ENCODE results near the gene TCF15. TPM values are rescaled to one million over a fixed set of nuclear protein-coding genes. Genes with fewer than 3 reads are reported as not detected.

The TCF15 gene
- total and polyA plus RNA-seq, 2 of the 13 experiments (the other 11 are each of a cell fraction or from before 2014, with no cell fraction given): not detected

GRCh38 chr20:641516-641875, 31.4 kb upstream of the TCF15 start (continued):
- TF ChIP-seq, protein P1, sequence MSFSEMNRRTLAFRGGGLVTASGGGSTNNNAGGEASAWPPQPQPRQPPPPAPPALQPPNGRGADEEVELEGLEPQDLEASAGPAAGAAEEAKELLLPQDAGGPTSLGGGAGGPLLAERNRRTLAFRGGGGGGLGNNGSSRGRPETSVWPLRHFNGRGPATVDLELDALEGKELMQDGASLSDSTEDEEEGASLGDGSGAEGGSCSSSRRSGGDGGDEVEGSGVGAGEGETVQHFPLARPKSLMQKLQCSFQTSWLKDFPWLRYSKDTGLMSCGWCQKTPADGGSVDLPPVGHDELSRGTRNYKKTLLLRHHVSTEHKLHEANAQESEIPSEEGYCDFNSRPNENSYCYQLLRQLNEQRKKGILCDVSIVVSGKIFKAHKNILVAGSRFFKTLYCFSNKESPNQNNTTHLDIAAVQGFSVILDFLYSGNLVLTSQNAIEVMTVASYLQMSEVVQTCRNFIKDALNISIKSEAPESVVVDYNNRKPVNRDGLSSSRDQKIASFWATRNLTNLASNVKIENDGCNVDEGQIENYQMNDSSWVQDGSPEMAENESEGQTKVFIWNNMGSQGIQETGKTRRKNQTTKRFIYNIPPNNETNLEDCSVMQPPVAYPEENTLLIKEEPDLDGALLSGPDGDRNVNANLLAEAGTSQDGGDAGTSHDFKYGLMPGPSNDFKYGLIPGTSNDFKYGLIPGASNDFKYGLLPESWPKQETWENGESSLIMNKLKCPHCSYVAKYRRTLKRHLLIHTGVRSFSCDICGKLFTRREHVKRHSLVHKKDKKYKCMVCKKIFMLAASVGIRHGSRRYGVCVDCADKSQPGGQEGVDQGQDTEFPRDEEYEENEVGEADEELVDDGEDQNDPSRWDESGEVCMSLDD (CRISPR knock-in tag; IDR thresholded peaks at IDR 0.05; ENCODE audit: borderline replicate concordance): peak; percentile 92; the same call in 1 of the 2 replicates
- TF ChIP-seq ZMYM2 (CRISPR knock-in tag; IDR thresholded peaks at IDR 0.05): 0 out of 2 replicates have a peak, but pooled peaks have one; percentile 61
- no peak for TF ChIP-seq SIN3A (IDR thresholded peaks at IDR 0.05; ENCODE audit: borderline replicate concordance, low read depth, low read length)
- no peak for TF ChIP-seq ZNF878 (CRISPR knock-in tag; IDR thresholded peaks at IDR 0.05)
- no peak; the same call in 1 of the 2 replicates for TF ChIP-seq TOPORS (CRISPR knock-in tag; IDR thresholded peaks at IDR 0.05)
- no peak for TF ChIP-seq SP2 (CRISPR knock-in tag; IDR thresholded peaks at IDR 0.05)
- no peak for TF ChIP-seq ZNF326 (CRISPR knock-in tag; IDR thresholded peaks at IDR 0.05; ENCODE audit: borderline replicate concordance)
- no peak for TF ChIP-seq NFKBIZ (CRISPR knock-in tag; IDR thresholded peaks at IDR 0.05)
- TF ChIP-seq RFX5 (IDR thresholded peaks at IDR 0.05; ENCODE audit: low read depth, low read length): 0 out of 2 replicates have a peak, but pooled peaks have one; percentile 11
- TF ChIP-seq EEA1 (CRISPR knock-in tag; IDR thresholded peaks at IDR 0.05; ENCODE audit: borderline replicate concordance): no peak
- TF ChIP-seq HMG20A (CRISPR knock-in tag; IDR thresholded peaks at IDR 0.05; ENCODE audit: borderline replicate concordance): peak; percentile 59; the same call in 1 of the 2 replicates
- no peak for TF ChIP-seq SNAPC4 (CRISPR knock-in tag; IDR thresholded peaks at IDR 0.05)
- TF ChIP-seq, protein P2, sequence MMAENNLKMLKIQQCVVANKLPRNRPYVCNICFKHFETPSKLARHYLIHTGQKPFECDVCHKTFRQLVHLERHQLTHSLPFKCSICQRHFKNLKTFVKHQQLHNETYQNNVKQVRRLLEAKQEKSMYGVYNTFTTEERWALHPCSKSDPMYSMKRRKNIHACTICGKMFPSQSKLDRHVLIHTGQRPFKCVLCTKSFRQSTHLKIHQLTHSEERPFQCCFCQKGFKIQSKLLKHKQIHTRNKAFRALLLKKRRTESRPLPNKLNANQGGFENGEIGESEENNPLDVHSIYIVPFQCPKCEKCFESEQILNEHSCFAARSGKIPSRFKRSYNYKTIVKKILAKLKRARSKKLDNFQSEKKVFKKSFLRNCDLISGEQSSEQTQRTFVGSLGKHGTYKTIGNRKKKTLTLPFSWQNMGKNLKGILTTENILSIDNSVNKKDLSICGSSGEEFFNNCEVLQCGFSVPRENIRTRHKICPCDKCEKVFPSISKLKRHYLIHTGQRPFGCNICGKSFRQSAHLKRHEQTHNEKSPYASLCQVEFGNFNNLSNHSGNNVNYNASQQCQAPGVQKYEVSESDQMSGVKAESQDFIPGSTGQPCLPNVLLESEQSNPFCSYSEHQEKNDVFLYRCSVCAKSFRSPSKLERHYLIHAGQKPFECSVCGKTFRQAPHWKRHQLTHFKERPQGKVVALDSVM (CRISPR knock-in tag; IDR thresholded peaks at IDR 0.05): peak; percentile 96
- TF ChIP-seq ZNF501 (CRISPR knock-in tag; IDR thresholded peaks at IDR 0.05): peak; percentile 76; the same call in 1 of the 2 replicates
- TF ChIP-seq, protein P3, sequence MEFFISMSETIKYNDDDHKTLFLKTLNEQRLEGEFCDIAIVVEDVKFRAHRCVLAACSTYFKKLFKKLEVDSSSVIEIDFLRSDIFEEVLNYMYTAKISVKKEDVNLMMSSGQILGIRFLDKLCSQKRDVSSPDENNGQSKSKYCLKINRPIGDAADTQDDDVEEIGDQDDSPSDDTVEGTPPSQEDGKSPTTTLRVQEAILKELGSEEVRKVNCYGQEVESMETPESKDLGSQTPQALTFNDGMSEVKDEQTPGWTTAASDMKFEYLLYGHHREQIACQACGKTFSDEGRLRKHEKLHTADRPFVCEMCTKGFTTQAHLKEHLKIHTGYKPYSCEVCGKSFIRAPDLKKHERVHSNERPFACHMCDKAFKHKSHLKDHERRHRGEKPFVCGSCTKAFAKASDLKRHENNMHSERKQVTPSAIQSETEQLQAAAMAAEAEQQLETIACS (CRISPR knock-in tag; IDR thresholded peaks at IDR 0.05): no peak
- no peak for TF ChIP-seq RNF2 (conservative IDR thresholded peaks at IDR 0.05; ENCODE audit: low read depth)
- no peak for TF ChIP-seq XBP1 (CRISPR knock-in tag; IDR thresholded peaks at IDR 0.05)
- TF ChIP-seq NFYB (CRISPR knock-in tag; IDR thresholded peaks at IDR 0.05): no peak
- TF ChIP-seq HOXA3 (CRISPR knock-in tag; IDR thresholded peaks at IDR 0.05): peak; percentile 72; the same call in 1 of the 2 replicates
- TF ChIP-seq ZNF644 (CRISPR knock-in tag; IDR thresholded peaks at IDR 0.05; ENCODE audit: low read depth): no peak
- TF ChIP-seq ZFP36L2 (CRISPR knock-in tag; IDR thresholded peaks at IDR 0.05): no peak
- no peak for TF ChIP-seq ZNF138 (CRISPR knock-in tag; IDR thresholded peaks at IDR 0.05; ENCODE audit: low read depth)

Measured in HepG2 (cell line).